GM19467 (cell line): ENCODE data around the gene GBA3.

Source experiments
- ATAC-seq: cut with Tn5 transposase; IDR thresholded peaks from one replicate; pipeline ENCODE4 v1.9.1; 2021; ENCODE audit warnings: mild to moderate bottlenecking, moderate library complexity; ENCODE audit not compliant: unreplicated experiment

GBA3 gene

GRCh38 chr4:22695029-22695428 is 2.3 kb downstream of the GBA3 start:
- ATAC-seq = no peak

GRCh38 chr4:22695917-22696316 is 3.2 kb downstream of the GBA3 start:
- ATAC-seq = no peak

- no peak for ATAC-seq
These were observed 11.2 kb downstream of the GBA3 start for GRCh38 chr4:22703912-22704311.

GRCh38 chr4:22707390-22707789 is 14.7 kb downstream of the GBA3 start:
- no peak for ATAC-seq

GRCh38 chr4:22708961-22709360 is 16.2 kb downstream of the GBA3 start:
- no peak for ATAC-seq

- ATAC-seq = no peak
These were observed 19.4 kb downstream of the GBA3 start for GRCh38 chr4:22712105-22712504.

GRCh38 chr4:22712529-22712928 is 19.8 kb downstream of the GBA3 start:
- ATAC-seq = no peak

- no peak for ATAC-seq
These were observed 21.1 kb downstream of the GBA3 start for GRCh38 chr4:22713841-22714240.

- no peak for ATAC-seq
These were observed 26.5 kb downstream of the GBA3 start for GRCh38 chr4:22719218-22719617.

- ATAC-seq = no peak
These were observed 27.4 kb downstream of the GBA3 start for GRCh38 chr4:22720091-22720490.

- ATAC-seq = no peak
These were observed 28.5 kb downstream of the GBA3 start for GRCh38 chr4:22721204-22721603.

- no peak for ATAC-seq
These were observed 37.3 kb downstream of the GBA3 start for GRCh38 chr4:22730021-22730420.

GRCh38 chr4:22733816-22734215 is 41.1 kb downstream of the GBA3 start:
- no peak for ATAC-seq

GRCh38 chr4:22736912-22737311 is 44.2 kb downstream of the GBA3 start:
- ATAC-seq = no peak

- ATAC-seq = no peak
These were observed 47.2 kb downstream of the GBA3 start for GRCh38 chr4:22739968-22740367.

GRCh38 chr4:22741744-22742143 is 49.0 kb downstream of the GBA3 start:
- no peak for ATAC-seq

GRCh38 chr4:22743290-22743689 is 50.6 kb downstream of the GBA3 start:
- ATAC-seq = no peak

GRCh38 chr4:22744478-22745062 is 51.8 kb downstream of the GBA3 start:
- ATAC-seq = no peak

GRCh38 chr4:22745234-22745633 is 52.5 kb downstream of the GBA3 start:
- no peak for ATAC-seq

- no peak for ATAC-seq
These were observed 61.4 kb downstream of the GBA3 start for GRCh38 chr4:22754116-22754515.

GRCh38 chr4:22762548-22762947 is 69.8 kb downstream of the GBA3 start:
- ATAC-seq = no peak

- ATAC-seq = no peak
These were observed 71.4 kb downstream of the GBA3 start for GRCh38 chr4:22764183-22764582.

GRCh38 chr4:22766068-22766467 is 73.3 kb downstream of the GBA3 start:
- no peak for ATAC-seq
